ENCODE data around the gene FCGBP. TPM values are rescaled to one million over a fixed set of nuclear protein-coding genes. Genes with fewer than 3 reads are reported as not detected.
"Not testable (repeated sequence)": the region's sequence is repeated elsewhere in the genome, so short reads cannot be mapped to it uniquely, and the experiment has no call there.

FCGBP gene
- total RNA-seq, 1 donor from 2014 or later: 0.53 TPM

DNA sequence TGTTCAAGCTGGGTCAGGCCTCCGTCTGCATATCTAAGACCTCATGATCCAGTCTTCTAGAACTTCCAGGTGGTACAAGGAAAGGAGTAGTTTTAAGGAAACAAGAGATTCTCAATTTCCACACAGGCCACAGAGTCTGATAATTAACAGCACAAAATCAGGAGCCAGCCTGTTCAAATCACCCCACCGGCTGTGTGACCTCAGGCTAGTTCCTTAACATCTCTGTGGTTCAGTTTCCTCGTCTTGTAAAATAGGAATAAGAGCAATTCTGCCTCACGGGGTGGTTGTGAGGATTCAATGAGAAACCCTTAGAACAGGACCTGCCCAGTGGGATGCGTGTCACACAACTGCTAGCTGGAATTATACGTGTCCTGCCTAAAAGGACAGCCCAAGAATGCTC lies 25.6 kb downstream of the FCGBP start:
- no peaks in the 10 kb centered on the region for H3K27me3 ChIP-seq (ENCODE audit: control insufficient read depth, insufficient read depth, low read length)
- H3K4me3 ChIP-seq (ENCODE audit: low read depth, low read length): no peak overlapping the region
- TF ChIP-seq, protein P1, sequence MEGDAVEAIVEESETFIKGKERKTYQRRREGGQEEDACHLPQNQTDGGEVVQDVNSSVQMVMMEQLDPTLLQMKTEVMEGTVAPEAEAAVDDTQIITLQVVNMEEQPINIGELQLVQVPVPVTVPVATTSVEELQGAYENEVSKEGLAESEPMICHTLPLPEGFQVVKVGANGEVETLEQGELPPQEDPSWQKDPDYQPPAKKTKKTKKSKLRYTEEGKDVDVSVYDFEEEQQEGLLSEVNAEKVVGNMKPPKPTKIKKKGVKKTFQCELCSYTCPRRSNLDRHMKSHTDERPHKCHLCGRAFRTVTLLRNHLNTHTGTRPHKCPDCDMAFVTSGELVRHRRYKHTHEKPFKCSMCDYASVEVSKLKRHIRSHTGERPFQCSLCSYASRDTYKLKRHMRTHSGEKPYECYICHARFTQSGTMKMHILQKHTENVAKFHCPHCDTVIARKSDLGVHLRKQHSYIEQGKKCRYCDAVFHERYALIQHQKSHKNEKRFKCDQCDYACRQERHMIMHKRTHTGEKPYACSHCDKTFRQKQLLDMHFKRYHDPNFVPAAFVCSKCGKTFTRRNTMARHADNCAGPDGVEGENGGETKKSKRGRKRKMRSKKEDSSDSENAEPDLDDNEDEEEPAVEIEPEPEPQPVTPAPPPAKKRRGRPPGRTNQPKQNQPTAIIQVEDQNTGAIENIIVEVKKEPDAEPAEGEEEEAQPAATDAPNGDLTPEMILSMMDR (IDR thresholded peaks at IDR 0.05; ENCODE audit: insufficient read depth, low read length, severe bottlenecking): no peak
- H3K36me3 ChIP-seq (ENCODE audit: control insufficient read depth, insufficient read depth, low read length): no peaks in the 10 kb centered on the region
- no peak for FAIRE-seq
- DNase-seq (ENCODE audit: low read depth): no peak

DNA sequence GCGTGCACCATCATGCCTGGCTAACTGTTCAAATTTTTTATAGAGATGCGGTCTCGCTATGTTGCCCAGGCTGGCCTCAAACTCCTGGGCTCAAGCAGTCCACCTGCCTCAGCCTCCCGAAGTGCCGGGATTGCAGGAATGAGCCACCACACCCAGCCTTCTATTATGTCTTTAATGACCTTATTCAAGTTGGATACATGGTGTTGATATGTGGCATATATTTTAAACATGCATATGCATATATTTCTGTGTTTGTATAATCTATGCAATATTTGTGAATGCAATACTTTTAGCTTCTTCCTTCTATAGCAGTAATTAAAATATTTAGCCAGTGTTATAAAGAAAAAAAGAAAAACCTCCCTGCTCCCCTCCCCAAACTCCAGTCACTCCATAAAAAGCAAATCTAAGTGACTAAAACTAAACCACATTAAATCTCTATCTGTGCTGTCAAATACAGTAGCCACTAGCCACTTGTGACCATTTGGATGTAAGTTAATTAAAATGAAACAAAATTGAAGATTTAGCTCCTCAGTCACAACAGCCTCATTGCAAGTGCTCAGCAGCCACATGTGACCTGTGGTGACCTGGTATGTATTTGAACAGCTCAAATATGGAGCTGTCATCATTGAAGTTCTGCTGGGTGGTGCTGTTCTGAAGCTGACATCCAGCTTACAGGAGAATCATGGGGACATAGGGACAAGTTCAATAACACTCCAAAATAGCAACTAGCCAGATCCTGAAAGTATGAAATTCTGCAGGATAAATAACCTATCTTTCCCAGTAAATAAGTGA lies 27.4 kb downstream of the FCGBP start:
- TF ChIP-seq, protein P1 (IDR thresholded peaks at IDR 0.05; ENCODE audit: insufficient read depth, low read length, severe bottlenecking): no peak
- DNase-seq (ENCODE audit: low read depth) (no peak), FAIRE-seq (no peak)

DNA sequence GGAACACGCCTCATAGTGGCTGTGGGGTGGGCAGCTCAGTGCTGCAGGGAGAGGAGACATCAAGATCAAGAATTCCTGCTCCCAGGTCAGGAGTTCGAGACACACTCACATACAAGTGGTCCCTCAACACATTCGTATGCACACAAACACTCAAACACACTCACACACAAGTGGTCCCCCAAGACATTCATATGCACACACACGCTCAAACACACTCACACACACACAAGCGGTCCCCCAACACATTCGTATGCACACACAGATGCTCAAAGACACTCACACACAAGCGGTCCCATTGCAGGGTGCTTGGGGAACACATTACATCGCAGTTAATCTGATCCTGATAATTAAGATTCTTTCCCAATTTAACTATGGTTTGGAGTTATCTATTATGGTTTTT lies 28.2 kb downstream of the FCGBP start:
- no peak for FAIRE-seq
- Histone ChIP-seq H3K36me3 (ENCODE audit: control insufficient read depth, insufficient read depth, low read length) (no peaks in the 10 kb centered on the region), H3K27me3 (ENCODE audit: control insufficient read depth, insufficient read depth, low read length) (no peaks in the 10 kb centered on the region), H3K4me3 (ENCODE audit: low read depth, low read length) (no peak overlapping the region)
- TF ChIP-seq, protein P1 (IDR thresholded peaks at IDR 0.05; ENCODE audit: insufficient read depth, low read length, severe bottlenecking): no peak
- no peak for DNase-seq (ENCODE audit: low read depth)

More for the DNA sequence above, 27.4 kb downstream of the FCGBP start:
- H3K27me3 ChIP-seq (ENCODE audit: control insufficient read depth, insufficient read depth, low read length): no peaks in the 10 kb centered on the region
- H3K36me3 ChIP-seq (ENCODE audit: control insufficient read depth, insufficient read depth, low read length): no peaks in the 10 kb centered on the region
- no peak overlapping the region for H3K4me3 ChIP-seq (ENCODE audit: low read depth, low read length)

DNA sequence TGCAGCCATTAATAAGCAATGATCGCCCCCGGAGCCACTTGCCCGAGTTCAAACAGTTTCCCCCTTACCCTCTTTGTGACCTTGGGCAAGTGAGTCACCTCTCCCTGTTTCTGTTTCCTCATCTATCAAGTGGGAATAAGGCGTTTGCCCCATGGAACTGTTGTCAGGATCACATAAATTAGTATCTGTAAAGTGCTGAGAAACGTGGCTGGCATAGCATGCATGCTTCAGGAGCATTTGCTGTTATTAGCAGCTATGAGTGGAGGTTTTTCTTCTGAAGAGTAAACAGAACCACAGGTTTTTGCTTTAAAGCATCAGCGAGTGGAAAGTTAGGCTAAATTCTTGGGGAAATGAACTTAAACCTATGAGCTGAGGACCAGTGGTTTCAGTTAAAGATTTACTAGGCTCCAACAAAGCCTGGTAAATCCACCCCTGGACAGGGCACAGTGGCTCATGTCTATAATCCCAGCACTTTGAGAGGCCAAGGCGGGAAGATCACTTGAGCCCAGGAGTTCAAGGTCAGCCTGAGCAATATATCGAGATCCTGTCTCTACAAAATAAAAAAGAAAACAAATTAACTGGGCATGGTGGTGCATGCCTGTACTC lies 30.8 kb downstream of the FCGBP start:
- H3K27me3 ChIP-seq (ENCODE audit: control insufficient read depth, insufficient read depth, low read length); H3K36me3 ChIP-seq (ENCODE audit: control insufficient read depth, insufficient read depth, low read length); DNase-seq (ENCODE audit: low read depth); FAIRE-seq; H3K4me3 ChIP-seq (ENCODE audit: low read depth, low read length): not testable (repeated sequence)

DNA sequence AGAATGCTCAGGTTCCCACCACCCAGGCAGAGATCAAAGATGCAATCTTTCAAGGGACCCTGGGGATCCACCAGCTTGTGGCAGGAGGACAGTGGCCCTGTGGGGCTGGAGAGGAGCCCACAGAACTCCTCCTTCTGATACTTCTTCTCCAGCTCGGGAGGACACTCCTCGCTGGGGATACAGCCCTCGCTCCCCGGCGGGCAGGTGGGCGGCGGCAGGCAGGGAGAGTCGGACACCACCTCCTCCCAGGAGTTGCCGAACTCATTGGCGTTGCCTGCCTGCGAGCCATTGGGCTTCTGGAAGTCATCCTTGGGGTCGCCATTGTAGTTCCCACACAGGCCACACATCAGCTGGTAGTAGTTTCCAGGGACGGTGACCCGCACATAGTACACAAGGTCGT lies 32.1 kb downstream of the FCGBP start:
- H3K36me3 ChIP-seq (ENCODE audit: control insufficient read depth, insufficient read depth, low read length); H3K4me3 ChIP-seq (ENCODE audit: low read depth, low read length); FAIRE-seq; H3K27me3 ChIP-seq (ENCODE audit: control insufficient read depth, insufficient read depth, low read length); DNase-seq (ENCODE audit: low read depth): not testable (repeated sequence)

DNA sequence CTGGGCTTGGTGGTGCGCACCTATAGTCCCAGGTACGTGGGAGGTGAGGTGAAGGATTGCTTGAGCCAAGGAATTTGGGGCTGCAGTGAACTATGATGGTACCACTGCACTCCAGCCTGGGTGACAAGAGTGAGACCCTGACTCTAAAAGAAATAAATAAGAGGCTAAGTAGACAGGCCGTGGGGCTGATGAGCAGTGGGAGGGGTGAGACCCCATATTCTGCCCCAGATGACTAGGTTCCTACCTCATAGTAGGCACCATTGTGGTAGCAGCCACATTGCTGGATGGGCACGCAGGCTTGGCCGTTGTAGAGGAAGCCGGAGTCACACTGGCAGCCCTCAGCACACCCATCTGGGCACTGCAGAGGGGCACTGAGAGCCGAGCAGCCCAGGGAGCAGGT lies 32.8 kb downstream of the FCGBP start:
- H3K27me3 ChIP-seq (ENCODE audit: control insufficient read depth, insufficient read depth, low read length); H3K4me3 ChIP-seq (ENCODE audit: low read depth, low read length); FAIRE-seq; H3K36me3 ChIP-seq (ENCODE audit: control insufficient read depth, insufficient read depth, low read length); DNase-seq (ENCODE audit: low read depth): not testable (repeated sequence)

DNA sequence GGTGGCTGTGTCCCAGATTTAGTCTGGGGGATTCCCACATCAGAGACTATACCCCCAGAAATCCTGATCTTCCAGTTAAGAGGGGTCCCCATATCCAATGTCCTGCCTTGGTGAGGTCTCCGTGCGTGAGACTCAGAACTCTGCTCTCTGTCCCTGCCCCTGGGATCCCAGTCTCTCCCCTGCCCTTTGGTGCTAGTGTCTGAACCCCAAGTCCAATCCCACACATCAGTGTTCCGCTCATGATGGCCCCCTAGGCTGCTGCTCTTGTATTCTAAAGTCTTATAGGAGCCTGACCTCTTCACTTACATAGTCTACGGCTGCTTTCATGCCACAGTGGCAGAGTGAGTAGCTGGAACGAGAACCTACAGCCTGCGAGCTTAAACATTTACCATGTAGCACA lies 35.6 kb downstream of the FCGBP start:
- FAIRE-seq; DNase-seq (ENCODE audit: low read depth); H3K27me3 ChIP-seq (ENCODE audit: control insufficient read depth, insufficient read depth, low read length); H3K4me3 ChIP-seq (ENCODE audit: low read depth, low read length); H3K36me3 ChIP-seq (ENCODE audit: control insufficient read depth, insufficient read depth, low read length): not testable (repeated sequence)

All from bronchial epithelial cell (primary cell).